Ovary (tissue), 9 donors: Measurements from ENCODE around the gene KCNMA1. TPM values are rescaled to one million over a fixed set of nuclear protein-coding genes. Genes with fewer than 3 reads are reported as not detected.

ENCODE experiments used
- DNase-seq, 5 donors: peaks; one replicate each; pipeline ENCODE4 v3.0.0-alpha.2; 2019 to 2020
- H3K27ac ChIP-seq, 2 donors: fragments of 200-600 bp; one replicate each; pipeline versions ENCODE4 v1.5.1 to v1.8.0; 2019 to 2022
- H3K27me3 ChIP-seq: fragments of 200-600 bp; one replicate; pipeline ENCODE4 v1.8.0; 2022
- H3K36me3 ChIP-seq: fragments of 200-600 bp; sonication (generic); one replicate; pipeline ENCODE4 v1.5.1; 2019
- H3K4me1 ChIP-seq: one replicate; pipeline ENCODE4 v1.8.1; 2013; ENCODE audit warnings: mild to moderate bottlenecking, moderate library complexity; ENCODE audit not compliant: insufficient read depth
- H3K4me3 ChIP-seq: fragments of 200-600 bp; sonication (generic); one replicate; pipeline ENCODE4 v1.5.1; 2017
- H3K9me3 ChIP-seq, 2 donors: fragments of 200-600 bp in 1 of 2; sonication (generic) in 1 of 2; one replicate each; pipeline versions ENCODE4 v1.5.1 to v1.8.1; 2013 to 2019; ENCODE audit warnings: mild to moderate bottlenecking in 1 of 2, moderate library complexity in 1 of 2
- CTCF ChIP-seq, 3 donors: fragments of 450-650 bp in 2 of 3; fragments of 200-600 bp in 1 of 3; IDR thresholded peaks; one replicate each; pipeline versions ENCODE4 v1.5.1 to v1.8.0; 2016 to 2022; ENCODE audit warnings: antibody characterized with exemption in 3 of 3, mild to moderate bottlenecking in 1 of 3
- EP300 ChIP-seq: sonication (generic); formaldehyde crosslinking; IDR thresholded peaks from one replicate; pipeline ENCODE4 v1.6.1; 2017; ENCODE audit warnings: antibody characterized with exemption
- POLR2A ChIP-seq: fragments of 450-650 bp; IDR thresholded peaks from one replicate; pipeline ENCODE4 v1.6.1; 2017; ENCODE audit warnings: antibody characterized with exemption, mild to moderate bottlenecking, moderate library complexity
- WGBS, 3 donors: extraction: QIAGEN DNeasy Blood & Tissue Kit in 1 of 3; methylation state at CpG; one replicate each; pipeline versions ENCODE4 v1.1.5 to v1.1.7; 2013 to 2017; 5-methylcytosine and 5-hydroxymethylcytosine counted together
- intact Hi-C, 4 donors: fragments of 100-400 bp; cut with DNase I; formaldehyde crosslinking; loops; one replicate each; pipeline versions ENCODE4 v1.11.0 to v1.15.1; 2022 to 2023
- polyA plus RNA-seq, 2 donors: library from polyadenylated mRNA; stranded (reverse); fragments of 200-250 nt in 1 of 2; fragments of 350-450 nt in 1 of 2; fragmentation: Illumina TruSeq in 1 of 2; extraction: RNeasy Lipid Tissue Mini Kit (QIAGEN cat#74804) in 1 of 2; gene quantifications; one replicate each; pipeline ENCODE4 v1.2.3, GENCODE V29; 2013 to 2014
- total RNA-seq, 7 donors: library from RNA; depleted of rRNA in 2 of 7; stranded (reverse); fragments of >200 nt in 2 of 7; fragmentation: NEBNext Ultra II Directional in 3 of 7; extraction: Animal tissue kit (Norgen Biotek cat#: 25700) in 3 of 7; gene quantifications; one replicate each; pipeline versions ENCODE4 v1.1.0 to v1.2.4, GENCODE V29; 2016 to 2023
- donor health status: DM: no; HTN: no; CAD: no; lungs with moderate emphysema.
- donor health status: DM: no; HTN: no; CAD: no.
- donor health status: Bipolar disorder and iron deficiency.
- donor health status: DM: yes; HTN: yes; CAD: no.
- donor health status: DM: no; HTN: no; CAD: no.
- donor health status: DM: yes; HTN: yes; CAD: no.

The KCNMA1 gene
- total and polyA plus RNA-seq, 9 donors: 7.0 to 83.8 (median 25.1) TPM

GRCh38 chr10:77284797-77285196 lies 352.8 kb downstream of the KCNMA1 start:
- Histone ChIP-seq H3K27me3 (no peaks in the 10 kb centered on the region), H3K27ac (no peak overlapping the region), H3K4me1 (peaks cover 6% of the 10 kb centered on the region), H3K9me3 (no peaks in the 10 kb centered on the region), H3K4me3 (no peak overlapping the region), H3K36me3 (no peaks in the 10 kb centered on the region)
- WGBS, 3 donors: 69 to 77% (median 76%) methylated on average over 6 of the region's 6 CpGs
- no peak for DNase-seq
- TF ChIP-seq POLR2A (no peak), EP300 (no peak), CTCF (IDR thresholded peaks at IDR 0.05) (no peak)
- intact Hi-C loops: no loop called here

DNA sequence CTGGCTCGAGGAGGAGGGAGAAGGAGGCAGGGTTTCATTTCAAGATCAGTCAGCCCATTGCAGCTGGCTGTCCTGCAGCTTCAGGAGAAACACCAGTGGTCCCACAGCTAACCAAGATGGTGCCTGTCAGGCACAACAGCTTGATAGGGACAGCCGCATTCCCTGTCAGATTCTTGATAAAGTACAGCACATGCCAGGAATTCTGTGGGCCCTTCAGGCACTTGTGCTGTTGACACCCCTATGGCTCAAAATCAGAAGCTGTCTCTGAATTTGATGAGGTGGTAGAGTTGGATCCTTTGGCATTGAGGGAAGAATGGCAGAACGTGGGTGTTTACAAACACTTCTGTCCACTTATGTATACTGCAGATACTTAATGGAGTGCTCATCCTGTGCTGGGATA lies 354.3 kb downstream of the KCNMA1 start:
- Histone ChIP-seq H3K9me3 (no peaks in the 10 kb centered on the region), H3K4me3 (no peak overlapping the region), H3K27ac (no peak overlapping the region), H3K27me3 (no peaks in the 10 kb centered on the region), H3K4me1 (peaks cover 6% of the 10 kb centered on the region), H3K36me3 (no peaks in the 10 kb centered on the region)
- no peak for DNase-seq
- intact Hi-C loops: no loop called here
- TF ChIP-seq POLR2A (no peak), CTCF (IDR thresholded peaks at IDR 0.05) (no peak), EP300 (no peak)
- WGBS, 3 donors: 66 to 73% (median 71%) methylated on average over 3 of the region's 3 CpGs

- no peaks in the 10 kb centered on the region for H3K27me3 ChIP-seq
- no peaks in the 10 kb centered on the region for H3K36me3 ChIP-seq
- no peak for DNase-seq
- no peaks in the 10 kb centered on the region for H3K9me3 ChIP-seq
- H3K4me1 ChIP-seq: peaks cover 2% of the 10 kb centered on the region
- no peak overlapping the region for H3K4me3 ChIP-seq
- 46 to 62% (median 54%) methylated on average over 2 of the region's 2 CpGs for WGBS, 3 donors
- intact Hi-C loops: no loop called here
- TF ChIP-seq POLR2A: no peak
- H3K27ac ChIP-seq: no peak overlapping the region
Measured at GRCh38 chr10:77282163-77282562, 355.4 kb downstream of the KCNMA1 start.

DNA sequence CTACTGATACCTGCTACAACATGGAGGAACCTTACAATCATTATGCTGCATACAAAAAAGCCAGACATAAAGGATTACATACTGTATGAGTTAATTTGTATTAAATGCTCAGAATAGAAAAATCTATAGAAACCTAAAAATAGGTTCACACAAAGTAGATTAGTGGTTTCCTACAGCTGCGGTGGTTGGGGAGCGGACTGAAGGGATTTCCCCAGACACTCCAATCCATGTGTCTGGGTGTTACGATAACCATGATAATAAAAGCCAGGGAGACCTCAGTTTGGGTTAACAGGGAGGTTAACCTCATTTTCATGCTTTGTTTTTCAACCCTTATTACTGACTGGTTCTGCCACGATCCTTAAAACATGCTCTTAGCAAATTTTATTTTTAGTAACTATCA lies 355.9 kb downstream of the KCNMA1 start:
- no peaks in the 10 kb centered on the region for H3K36me3 ChIP-seq
- intact Hi-C loops: no loop called here
- WGBS, 3 donors: 56 to 62% (median 62%) methylated on average over 4 of the region's 4 CpGs
- no peak for DNase-seq
- no peaks in the 10 kb centered on the region for H3K4me1 ChIP-seq
- H3K27me3 ChIP-seq: no peaks in the 10 kb centered on the region
- no peaks in the 10 kb centered on the region for H3K9me3 ChIP-seq
- H3K27ac ChIP-seq: no peak overlapping the region
- TF ChIP-seq POLR2A (no peak), EP300 (no peak), CTCF (IDR thresholded peaks at IDR 0.05) (no peak)
- H3K4me3 ChIP-seq: no peak overlapping the region

DNA sequence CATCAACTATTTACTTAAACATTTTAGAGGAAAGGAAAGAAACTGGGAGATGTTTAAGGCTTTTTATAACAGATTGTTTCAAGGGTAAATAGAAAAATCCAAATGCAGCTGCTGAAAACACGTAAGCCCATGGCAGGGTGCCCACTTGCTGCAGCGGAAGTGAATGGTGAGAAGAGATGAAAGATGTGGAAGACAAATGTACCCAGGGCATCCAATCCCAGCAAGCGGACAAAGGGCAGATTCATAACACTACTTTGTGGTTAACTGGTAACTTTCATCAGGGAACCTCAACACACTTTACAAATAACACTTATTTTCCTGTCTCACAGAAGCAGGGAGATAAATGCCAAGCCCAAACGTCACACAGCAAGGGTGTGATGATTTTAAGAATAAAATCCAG lies 358.4 kb downstream of the KCNMA1 start:
- DNase-seq: peak in 3 of 5 donors; percentile 29 to 64 (median 30)
- Histone ChIP-seq H3K9me3 (no peaks in the 10 kb centered on the region), H3K36me3 (no peaks in the 10 kb centered on the region), H3K27me3 (no peaks in the 10 kb centered on the region), H3K4me1 (no peaks in the 10 kb centered on the region), H3K4me3 (no peak overlapping the region), H3K27ac (no peak overlapping the region)
- no peak for TF ChIP-seq CTCF (IDR thresholded peaks at IDR 0.05)
- TF ChIP-seq EP300: no peak
- TF ChIP-seq POLR2A: no peak
- WGBS, 3 donors: 39 to 52% (median 41%) methylated on average over 4 of the region's 4 CpGs
- intact Hi-C loops: no loop called here
